SK-N-SH treated with all-trans-retinoic acid at 6 μM for 48 hours (cell line): ENCODE data around the gene TRPM2.

ENCODE experiments used
- ARNTL ChIP-seq: fragments of 450-650 bp; formaldehyde crosslinking; IDR thresholded peaks from 2 replicates; pipeline ENCODE4 v1.5.0; 2020; ENCODE audit warnings: low read depth, mild to moderate bottlenecking, moderate library complexity, borderline replicate concordance
- BACH2 ChIP-seq: fragments of 250-450 bp; sonication (Bioruptor Pico); IDR thresholded peaks from 2 replicates; pipeline ENCODE4 v1.9.0; 2021; ENCODE audit warnings: mild to moderate bottlenecking, borderline replicate concordance
- CSDC2 ChIP-seq: fragments of 250-450 bp; sonication (Bioruptor Pico); IDR thresholded peaks from 2 replicates; pipeline ENCODE4 v1.5.0; 2020; ENCODE audit warnings: mild to moderate bottlenecking, moderate library complexity
- OSR1 ChIP-seq: fragments of 250-450 bp; sonication (Bioruptor Pico); IDR thresholded peaks from 2 replicates; pipeline ENCODE4 v1.8.0; 2022; ENCODE audit warnings: moderate library complexity, mild to moderate bottlenecking, inconsistent platforms
- RARB ChIP-seq: fragments of 250-450 bp; sonication (Bioruptor Pico); IDR thresholded peaks from 2 replicates; pipeline ENCODE4 v1.8.0; 2021; ENCODE audit warnings: mild to moderate bottlenecking, moderate library complexity
- ZFP3 ChIP-seq: fragments of 250-450 bp; sonication (Bioruptor Pico); IDR thresholded peaks from 2 replicates; pipeline ENCODE4 v1.5.0; 2020; ENCODE audit warnings: mild to moderate bottlenecking, moderate library complexity
- ZNF70 ChIP-seq: fragments of 450-650 bp; formaldehyde crosslinking; IDR thresholded peaks from 2 replicates; pipeline ENCODE4 v1.5.0; 2020; ENCODE audit warnings: mild to moderate bottlenecking, moderate library complexity
- TF ChIP-seq, protein P1 (sequence below): fragments of 250-450 bp; sonication (Bioruptor Pico); IDR thresholded peaks from 2 replicates; pipeline ENCODE4 v1.8.0; 2020; ENCODE audit warnings: mild to moderate bottlenecking, moderate library complexity, borderline replicate concordance
- TF ChIP-seq, protein P2 (sequence below): fragments of 250-450 bp; sonication (Bioruptor Pico); IDR thresholded peaks from 2 replicates; pipeline ENCODE4 v1.5.1; 2020; ENCODE audit warnings: low read depth, mild to moderate bottlenecking, moderate library complexity

DNA sequence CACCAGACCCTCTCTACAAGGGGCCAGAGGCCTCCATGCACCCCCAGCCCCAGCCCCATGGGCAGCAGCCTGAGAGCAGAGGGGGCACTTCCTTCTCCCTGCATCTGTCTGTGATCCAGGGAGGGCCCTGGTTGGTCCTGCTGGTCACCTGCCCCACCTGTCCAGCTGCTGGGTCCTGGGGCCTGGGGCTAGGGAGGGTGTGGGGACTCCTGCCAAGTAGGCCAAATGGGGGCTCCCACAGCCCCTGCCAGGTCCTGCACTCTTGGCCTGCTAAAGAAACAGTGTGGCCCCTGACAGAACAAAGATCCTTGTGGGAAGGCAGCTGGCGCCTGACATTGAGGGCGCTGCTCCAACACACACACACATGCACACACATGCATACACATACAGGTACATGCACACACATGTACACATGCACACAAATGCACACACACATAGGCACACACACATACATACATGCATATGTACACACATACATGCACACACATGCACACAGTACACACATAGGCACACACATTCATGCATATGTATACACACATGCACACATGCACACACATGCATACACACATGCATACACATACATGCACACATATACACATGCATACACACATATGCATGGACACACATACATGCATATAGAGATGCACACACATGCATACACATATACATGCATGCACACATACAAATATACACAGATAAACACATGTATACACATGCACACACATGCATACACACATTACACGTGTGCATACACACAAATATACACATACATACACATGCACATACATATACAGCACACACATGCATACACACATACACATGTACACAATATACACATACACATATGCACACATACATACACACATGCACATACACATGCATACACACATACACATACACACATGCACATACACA is 49.9 kb downstream of the TRPM2 start:
- TF ChIP-seq, protein P1, sequence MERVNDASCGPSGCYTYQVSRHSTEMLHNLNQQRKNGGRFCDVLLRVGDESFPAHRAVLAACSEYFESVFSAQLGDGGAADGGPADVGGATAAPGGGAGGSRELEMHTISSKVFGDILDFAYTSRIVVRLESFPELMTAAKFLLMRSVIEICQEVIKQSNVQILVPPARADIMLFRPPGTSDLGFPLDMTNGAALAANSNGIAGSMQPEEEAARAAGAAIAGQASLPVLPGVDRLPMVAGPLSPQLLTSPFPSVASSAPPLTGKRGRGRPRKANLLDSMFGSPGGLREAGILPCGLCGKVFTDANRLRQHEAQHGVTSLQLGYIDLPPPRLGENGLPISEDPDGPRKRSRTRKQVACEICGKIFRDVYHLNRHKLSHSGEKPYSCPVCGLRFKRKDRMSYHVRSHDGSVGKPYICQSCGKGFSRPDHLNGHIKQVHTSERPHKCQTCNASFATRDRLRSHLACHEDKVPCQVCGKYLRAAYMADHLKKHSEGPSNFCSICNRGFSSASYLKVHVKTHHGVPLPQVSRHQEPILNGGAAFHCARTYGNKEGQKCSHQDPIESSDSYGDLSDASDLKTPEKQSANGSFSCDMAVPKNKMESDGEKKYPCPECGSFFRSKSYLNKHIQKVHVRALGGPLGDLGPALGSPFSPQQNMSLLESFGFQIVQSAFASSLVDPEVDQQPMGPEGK, result no peak
- no peak for TF ChIP-seq ZFP3
- no peak for TF ChIP-seq RARB (CRISPR knock-in tag)
- no peak for TF ChIP-seq CSDC2 (CRISPR knock-in tag)
- no peak for TF ChIP-seq BACH2 (CRISPR knock-in tag)
- no peak for TF ChIP-seq ARNTL
- TF ChIP-seq, protein P2, sequence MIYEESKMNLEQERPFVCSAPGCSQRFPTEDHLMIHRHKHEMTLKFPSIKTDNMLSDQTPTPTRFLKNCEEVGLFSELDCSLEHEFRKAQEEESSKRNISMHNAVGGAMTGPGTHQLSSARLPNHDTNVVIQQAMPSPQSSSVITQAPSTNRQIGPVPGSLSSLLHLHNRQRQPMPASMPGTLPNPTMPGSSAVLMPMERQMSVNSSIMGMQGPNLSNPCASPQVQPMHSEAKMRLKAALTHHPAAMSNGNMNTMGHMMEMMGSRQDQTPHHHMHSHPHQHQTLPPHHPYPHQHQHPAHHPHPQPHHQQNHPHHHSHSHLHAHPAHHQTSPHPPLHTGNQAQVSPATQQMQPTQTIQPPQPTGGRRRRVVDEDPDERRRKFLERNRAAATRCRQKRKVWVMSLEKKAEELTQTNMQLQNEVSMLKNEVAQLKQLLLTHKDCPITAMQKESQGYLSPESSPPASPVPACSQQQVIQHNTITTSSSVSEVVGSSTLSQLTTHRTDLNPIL, result no peak
- TF ChIP-seq OSR1 (CRISPR knock-in tag), result no peak
- no peak for TF ChIP-seq ZNF70
